Lower leg skin (tissue), 3 donors: ENCODE data around the gene TMEM156.
"Not testable (repeated sequence)": the region's sequence is repeated elsewhere in the genome, so short reads cannot be mapped to it uniquely, and the experiment has no call there.

ENCODE experiments used
- POLR2A ChIP-seq, 2 donors: fragments of 450-650 bp; IDR thresholded peaks; one replicate each; pipeline ENCODE4 v1.6.1; 2016 to 2017; ENCODE audit warnings: antibody characterized with exemption in 2 of 2, mild to moderate bottlenecking in 1 of 2, moderate library complexity in 1 of 2
- TF ChIP-seq, protein P1 (sequence below), 3 donors: fragments of 450-650 bp; IDR thresholded peaks; one replicate each; pipeline ENCODE4 v1.5.1; 2016; ENCODE audit warnings: antibody characterized with exemption in 3 of 3, mild to moderate bottlenecking in 3 of 3, moderate library complexity in 2 of 3

DNA sequence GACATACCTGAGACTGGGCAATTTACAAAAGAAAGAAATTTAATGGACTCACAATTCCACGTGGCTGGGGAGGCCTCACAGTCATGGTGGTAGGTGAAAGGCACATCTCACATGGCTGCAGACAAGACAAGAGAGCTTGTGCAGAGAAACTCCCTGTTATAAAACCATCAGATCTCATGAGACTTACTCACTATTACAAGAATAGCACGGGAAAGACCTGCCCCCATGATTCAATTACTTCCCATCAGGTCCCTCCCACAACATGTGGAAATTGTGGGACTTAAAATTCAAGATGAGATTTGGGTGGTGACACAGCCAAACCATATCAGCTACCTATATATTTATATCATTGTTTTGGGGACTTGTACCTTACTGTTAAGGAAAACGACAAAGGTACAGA lies 90.3 kb downstream of the TMEM156 start:
- TF ChIP-seq POLR2A (IDR thresholded peaks at IDR 0.05), result not testable (repeated sequence)
- TF ChIP-seq, protein P1, sequence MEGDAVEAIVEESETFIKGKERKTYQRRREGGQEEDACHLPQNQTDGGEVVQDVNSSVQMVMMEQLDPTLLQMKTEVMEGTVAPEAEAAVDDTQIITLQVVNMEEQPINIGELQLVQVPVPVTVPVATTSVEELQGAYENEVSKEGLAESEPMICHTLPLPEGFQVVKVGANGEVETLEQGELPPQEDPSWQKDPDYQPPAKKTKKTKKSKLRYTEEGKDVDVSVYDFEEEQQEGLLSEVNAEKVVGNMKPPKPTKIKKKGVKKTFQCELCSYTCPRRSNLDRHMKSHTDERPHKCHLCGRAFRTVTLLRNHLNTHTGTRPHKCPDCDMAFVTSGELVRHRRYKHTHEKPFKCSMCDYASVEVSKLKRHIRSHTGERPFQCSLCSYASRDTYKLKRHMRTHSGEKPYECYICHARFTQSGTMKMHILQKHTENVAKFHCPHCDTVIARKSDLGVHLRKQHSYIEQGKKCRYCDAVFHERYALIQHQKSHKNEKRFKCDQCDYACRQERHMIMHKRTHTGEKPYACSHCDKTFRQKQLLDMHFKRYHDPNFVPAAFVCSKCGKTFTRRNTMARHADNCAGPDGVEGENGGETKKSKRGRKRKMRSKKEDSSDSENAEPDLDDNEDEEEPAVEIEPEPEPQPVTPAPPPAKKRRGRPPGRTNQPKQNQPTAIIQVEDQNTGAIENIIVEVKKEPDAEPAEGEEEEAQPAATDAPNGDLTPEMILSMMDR (IDR thresholded peaks at IDR 0.05), result not testable (repeated sequence)
